ENCODE measurements around the gene ERC1.

DNA sequence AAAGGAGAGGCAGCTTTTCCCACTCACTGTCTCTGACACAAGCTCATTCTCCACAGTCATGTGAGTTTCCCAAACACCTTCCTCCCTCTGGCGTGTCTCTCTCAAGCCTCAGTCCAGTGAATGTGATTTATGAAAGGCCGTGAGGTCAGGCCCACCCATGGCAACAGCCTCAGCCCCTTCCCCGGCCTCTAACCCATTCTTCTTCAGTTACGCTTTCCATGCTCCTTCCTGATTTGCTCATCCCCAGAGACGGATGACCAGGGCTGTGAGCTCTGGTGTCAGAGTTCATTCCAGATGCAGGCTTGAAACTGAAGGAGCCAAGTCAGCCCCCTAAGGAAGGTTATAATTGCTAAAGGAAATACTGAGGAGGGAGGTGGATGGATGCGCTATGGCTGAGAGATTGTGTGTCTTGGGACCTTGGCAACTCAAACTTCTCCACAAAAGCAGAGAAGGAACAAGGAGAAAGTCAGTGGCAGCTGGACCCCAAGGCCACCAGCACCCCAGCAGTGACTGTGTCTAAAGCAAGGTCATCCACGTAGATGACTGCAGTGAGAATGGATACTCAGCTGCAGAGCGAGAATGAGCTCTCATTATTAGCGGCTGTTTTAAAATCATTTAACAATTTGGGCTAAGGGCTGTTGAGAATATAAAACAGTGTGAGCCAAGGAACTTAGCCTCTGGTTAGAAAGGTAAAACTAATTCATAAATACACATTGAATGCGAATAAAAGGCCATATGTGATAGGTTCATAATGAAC, 519.2 kb downstream of the ERC1 start:
- TF ChIP-seq, protein P1, sequence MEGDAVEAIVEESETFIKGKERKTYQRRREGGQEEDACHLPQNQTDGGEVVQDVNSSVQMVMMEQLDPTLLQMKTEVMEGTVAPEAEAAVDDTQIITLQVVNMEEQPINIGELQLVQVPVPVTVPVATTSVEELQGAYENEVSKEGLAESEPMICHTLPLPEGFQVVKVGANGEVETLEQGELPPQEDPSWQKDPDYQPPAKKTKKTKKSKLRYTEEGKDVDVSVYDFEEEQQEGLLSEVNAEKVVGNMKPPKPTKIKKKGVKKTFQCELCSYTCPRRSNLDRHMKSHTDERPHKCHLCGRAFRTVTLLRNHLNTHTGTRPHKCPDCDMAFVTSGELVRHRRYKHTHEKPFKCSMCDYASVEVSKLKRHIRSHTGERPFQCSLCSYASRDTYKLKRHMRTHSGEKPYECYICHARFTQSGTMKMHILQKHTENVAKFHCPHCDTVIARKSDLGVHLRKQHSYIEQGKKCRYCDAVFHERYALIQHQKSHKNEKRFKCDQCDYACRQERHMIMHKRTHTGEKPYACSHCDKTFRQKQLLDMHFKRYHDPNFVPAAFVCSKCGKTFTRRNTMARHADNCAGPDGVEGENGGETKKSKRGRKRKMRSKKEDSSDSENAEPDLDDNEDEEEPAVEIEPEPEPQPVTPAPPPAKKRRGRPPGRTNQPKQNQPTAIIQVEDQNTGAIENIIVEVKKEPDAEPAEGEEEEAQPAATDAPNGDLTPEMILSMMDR (IDR thresholded peaks at IDR 0.05) = no peak
- no peak for TF ChIP-seq POLR2A (IDR thresholded peaks at IDR 0.05)
